Neural cell (in vitro differentiated cells): ENCODE measurements around the gene FCRL3.

ENCODE experiments used
- CTCF ChIP-seq: fragments of 450-650 bp; IDR thresholded peaks from 2 replicates; pipeline ENCODE4 v1.5.1; 2014; ENCODE audit warnings: antibody characterized with exemption, mild to moderate bottlenecking, moderate library complexity; ENCODE audit not compliant: poor library complexity, severe bottlenecking
- EP300 ChIP-seq: fragments of 450-650 bp; conservative IDR thresholded peaks from 2 replicates; pipeline ENCODE4 v1.6.1; 2014; ENCODE audit warnings: antibody characterized with exemption, mild to moderate bottlenecking, moderate library complexity; ENCODE audit not compliant: poor library complexity, severe bottlenecking
- EZH2 ChIP-seq: fragments of 200-600, 300-800 bp; shearing (Covaris generic), sonication (generic); IDR thresholded peaks from 2 replicates; pipeline ENCODE4 v1.6.1; 2014; ENCODE audit warnings: antibody characterized with exemption, low read length, borderline replicate concordance, mild to moderate bottlenecking; ENCODE audit not compliant: insufficient read depth, poor library complexity, severe bottlenecking
- MXI1 ChIP-seq: fragments of 450-650 bp; conservative IDR thresholded peaks from 2 replicates; pipeline ENCODE4 v1.6.1; 2014; ENCODE audit warnings: antibody characterized with exemption, mild to moderate bottlenecking; ENCODE audit not compliant: poor library complexity, severe bottlenecking
- POLR2AphosphoS5 ChIP-seq: IDR thresholded peaks from 2 replicates; pipeline ENCODE4 v1.6.1; 2012
- RAD21 ChIP-seq: fragments of 450-650 bp; conservative IDR thresholded peaks from 2 replicates; pipeline ENCODE4 v1.6.1; 2014; ENCODE audit warnings: antibody characterized with exemption, mild to moderate bottlenecking, moderate library complexity
- REST ChIP-seq: IDR thresholded peaks from 2 replicates; pipeline ENCODE4 v1.6.1; 2012; ENCODE audit warnings: borderline replicate concordance
- SMC3 ChIP-seq: fragments of 450-650 bp; conservative IDR thresholded peaks from 2 replicates; pipeline ENCODE4 v1.6.1; 2014; ENCODE audit warnings: antibody characterized with exemption, mild to moderate bottlenecking, moderate library complexity; ENCODE audit not compliant: poor library complexity

- TF ChIP-seq CTCF (no peak), EP300 (no peak), POLR2AphosphoS5 (no peak), EZH2 (no peak), RAD21 (no peak), REST (no peak), SMC3 (no peak), MXI1 (no peak)
These were observed 47.8 kb upstream of the FCRL3 start for GRCh38 chr1:157748262-157748817.
